HG03378 (cell line): ENCODE measurements around the gene HOXC9.
"Not testable (repeated sequence)": the region's sequence is repeated elsewhere in the genome, so short reads cannot be mapped to it uniquely, and the experiment has no call there.

Source experiments
- ATAC-seq: cut with Tn5 transposase; IDR thresholded peaks from one replicate; pipeline ENCODE4 v1.9.1; 2021; ENCODE audit warnings: mild to moderate bottlenecking, moderate library complexity; ENCODE audit not compliant: unreplicated experiment

The HOXC9 gene

DNA sequence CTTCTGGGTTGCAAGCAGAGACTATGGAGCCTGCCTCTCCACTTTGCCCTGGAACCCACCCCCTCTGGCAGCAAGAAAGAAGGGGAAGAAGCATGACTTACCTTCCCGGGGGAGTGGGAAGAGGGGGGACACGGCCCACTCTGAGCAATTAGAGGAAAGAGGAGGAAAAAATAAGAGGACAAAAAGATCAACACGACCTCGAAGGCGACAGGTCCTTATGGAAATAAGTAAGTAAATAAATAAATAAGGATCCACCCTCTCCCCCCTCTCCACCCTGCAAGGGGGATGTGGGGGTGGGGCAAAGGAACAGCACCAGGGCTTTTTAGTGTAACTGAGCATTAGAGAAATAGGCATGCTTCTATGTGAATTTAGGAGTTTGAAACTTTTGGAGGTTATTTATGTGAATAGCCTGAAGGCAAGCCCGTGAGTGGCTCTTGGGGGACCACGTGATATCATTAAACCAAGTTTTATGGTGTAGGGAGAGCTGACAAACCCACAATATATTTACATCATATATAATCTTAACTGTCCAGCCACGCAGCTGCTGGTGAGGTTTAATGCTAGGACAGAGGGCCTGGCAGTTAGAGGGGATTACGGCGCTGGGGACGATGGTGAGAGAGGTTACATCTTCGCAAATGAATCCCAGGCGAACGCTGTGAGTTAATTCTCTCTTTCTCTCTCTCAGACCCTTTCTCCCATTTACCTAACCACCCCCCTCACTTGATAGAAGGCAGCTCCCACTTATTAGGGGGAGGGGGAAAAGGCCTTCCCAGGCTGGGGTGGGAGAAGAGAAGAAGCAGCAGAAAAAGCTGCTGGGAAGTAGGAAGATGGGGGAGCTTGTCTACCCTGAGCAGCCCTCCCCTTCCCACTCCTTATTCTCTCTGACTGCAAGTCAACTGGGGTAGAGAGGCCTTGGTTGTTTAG is 37.7 kb downstream of the HOXC9 start:
- ATAC-seq: no peak

DNA sequence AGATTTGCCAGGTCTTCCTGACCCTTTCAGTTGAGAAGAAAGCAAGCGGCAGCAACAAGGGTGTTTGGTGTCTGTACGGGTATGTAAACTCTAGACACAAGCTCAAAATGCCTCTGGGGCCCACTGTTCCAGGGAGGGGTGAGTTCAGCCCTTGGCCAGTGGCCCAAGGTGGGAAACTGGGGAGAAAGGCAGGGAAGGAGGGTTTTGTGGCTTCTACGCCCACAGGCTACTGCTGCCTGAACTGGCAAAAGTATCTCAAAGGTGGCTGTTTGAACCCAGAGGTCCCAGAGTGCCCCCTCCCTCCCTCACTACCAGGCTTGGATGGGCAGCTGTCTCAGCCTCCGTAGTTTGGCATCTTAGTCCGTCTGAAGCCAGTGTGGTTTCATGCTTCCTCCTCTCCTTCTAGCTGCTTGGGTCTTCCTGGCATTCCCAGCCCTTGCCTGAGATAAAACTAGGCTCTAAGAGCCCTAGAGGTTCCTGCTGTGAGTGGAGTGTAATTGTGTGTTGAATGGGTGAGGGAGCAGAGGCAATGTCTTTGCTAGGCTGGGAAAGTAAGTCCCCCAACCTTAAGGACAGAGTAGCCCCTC is 38.4 kb downstream of the HOXC9 start:
- ATAC-seq: no peak

DNA sequence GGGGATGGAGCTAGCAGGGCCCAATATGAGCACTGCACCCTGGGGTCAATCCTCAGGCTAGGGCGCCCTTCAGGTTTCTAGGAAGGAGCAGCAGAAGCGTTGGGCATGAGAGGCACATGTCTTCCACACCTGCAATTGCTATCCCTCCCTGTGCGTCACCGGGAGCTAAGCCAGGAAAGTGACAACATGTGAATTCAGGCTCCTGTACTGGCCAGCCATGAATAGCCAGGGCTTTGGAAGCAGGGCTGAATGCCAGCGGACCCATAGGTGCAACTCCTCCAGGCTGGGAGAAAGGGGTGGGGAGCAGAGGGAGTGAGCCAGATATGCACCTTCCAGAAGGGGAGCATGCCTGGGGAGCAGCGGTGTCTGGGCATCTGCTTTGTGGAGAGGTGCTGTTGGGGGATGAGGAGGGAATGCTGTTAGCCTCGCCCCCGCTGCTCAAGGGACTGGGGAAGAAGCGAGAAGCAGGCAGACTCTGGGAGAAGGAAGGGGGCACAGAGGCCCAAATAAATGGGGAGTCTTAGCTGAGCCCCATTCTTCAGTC is 39.0 kb downstream of the HOXC9 start:
- no peak for ATAC-seq

GRCh38 chr12:54039417-54040147 is 39.6 kb downstream of the HOXC9 start:
- ATAC-seq: no peak

GRCh38 chr12:54040148-54040494 is 40.2 kb downstream of the HOXC9 start:
- ATAC-seq: no peak

- ATAC-seq: no peak
Measured at GRCh38 chr12:54040648-54041047, 40.7 kb downstream of the HOXC9 start.

- ATAC-seq: no peak
Measured at GRCh38 chr12:54041097-54041690, 41.2 kb downstream of the HOXC9 start.

- ATAC-seq: not testable (repeated sequence)
Measured at GRCh38 chr12:54042033-54042432, 42.1 kb downstream of the HOXC9 start.

DNA sequence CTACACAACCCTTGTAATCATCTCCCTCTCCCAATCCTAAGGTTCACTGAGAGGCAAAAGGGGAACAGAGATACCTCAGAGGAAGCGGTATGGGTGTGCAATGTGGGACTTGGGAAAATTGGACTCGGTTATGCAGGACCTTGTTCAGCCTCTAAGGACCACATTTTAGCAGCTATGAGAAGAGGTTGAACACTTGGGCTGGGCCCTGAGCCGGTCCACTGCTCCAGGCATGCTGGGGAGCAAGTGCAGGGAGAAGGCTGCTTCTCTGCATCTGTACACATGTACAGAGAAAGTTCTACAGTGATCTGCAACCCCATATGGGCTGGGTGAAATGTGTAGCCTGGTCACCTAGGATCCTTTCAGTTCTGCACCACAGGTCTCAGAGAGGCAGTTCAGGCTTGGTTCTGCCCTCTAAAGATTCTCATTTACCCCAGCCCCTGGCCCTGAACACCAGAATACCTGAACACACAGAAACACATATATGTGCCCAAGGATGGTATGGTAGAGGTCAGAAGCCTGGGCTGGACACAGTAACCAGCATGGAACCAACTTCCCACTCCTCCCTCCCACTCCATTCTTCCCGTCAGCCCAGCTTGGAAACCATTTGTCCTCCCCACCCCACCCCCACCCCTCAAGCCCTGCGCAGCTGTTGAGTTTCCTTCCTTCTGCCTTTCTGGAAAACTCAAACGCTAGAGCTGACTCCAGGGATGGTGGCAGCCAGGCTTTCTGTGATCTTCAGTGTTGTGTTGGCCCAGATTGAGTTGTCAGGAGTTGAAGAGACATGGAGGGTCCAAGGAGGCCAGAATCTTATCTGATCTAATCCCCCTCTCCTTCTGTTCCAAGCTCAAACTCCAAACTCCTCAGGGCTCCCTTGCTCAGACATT is 43.3 kb downstream of the HOXC9 start:
- ATAC-seq: no peak

DNA sequence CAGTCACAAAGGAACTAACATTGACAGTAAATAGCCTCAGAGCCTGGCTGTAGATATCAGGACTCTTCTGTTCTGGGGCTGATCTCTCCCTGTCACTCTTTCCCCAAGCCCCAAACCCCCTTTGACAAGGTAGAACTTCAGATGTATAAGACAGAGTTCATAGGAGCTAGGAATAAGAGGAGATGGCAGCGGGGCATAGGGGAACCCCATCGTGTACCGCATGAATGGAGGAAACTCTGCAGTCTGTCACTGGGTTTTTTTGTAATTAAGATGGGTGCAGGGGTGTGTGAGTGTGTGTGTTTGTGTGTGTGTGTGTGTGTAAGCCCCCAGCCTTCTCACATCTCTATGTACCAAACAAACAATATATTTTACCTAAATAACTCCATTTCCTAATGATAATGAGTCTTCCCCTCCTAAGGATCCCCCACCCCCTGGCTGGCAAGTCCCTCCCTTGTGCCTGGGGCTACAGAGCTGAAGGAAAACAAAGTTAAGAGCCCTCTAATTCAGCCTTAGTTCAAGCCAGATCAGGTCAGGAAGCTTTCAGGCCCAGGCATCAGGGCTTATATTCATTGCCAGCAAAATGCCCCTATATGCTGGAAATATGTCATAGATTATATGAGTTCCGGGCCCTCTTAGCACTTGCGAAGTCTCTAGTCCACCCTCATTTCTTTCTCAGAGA is 44.6 kb downstream of the HOXC9 start:
- no peak for ATAC-seq

DNA sequence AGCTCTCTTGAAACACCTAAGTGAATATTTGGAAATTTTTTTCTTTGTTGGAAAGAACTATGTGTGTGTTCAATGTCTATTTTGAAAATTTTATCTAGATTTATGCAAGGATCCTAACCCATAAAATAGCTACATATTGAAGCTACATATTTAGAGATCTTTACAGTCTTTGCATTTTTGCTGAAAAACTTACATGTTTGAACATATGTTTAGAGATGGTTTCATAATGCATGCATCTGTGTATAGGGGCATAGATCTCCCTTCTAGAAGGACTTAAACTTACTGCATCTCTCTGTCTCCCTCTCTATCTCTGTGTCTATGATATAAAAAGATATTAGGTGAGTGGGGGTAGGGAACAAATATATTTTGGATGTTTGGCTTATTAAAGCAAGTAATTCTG is 45.4 kb downstream of the HOXC9 start:
- ATAC-seq: no peak

- ATAC-seq: no peak
Measured at GRCh38 chr12:54045868-54046521, 46.0 kb downstream of the HOXC9 start.

- ATAC-seq: no peak
Measured at GRCh38 chr12:54046809-54047159, 46.8 kb downstream of the HOXC9 start.

GRCh38 chr12:54047160-54047963 is 47.4 kb downstream of the HOXC9 start:
- ATAC-seq: no peak

DNA sequence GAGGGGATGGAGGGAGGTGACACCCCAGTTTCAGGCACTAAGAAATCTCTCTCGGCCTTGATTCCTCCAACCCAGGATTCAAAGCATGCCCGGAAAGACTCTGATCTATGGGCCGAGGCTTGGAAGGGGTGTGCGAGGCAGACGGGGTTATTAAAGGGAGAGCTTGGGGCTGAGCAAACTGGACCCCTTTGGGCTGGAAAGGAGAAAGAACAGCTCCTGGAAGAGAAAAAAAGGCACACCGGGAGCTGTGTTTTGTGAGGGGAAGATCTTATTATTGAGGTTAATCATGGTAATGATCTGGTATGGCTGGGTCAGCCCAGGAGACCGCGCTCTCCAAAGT is 48.0 kb downstream of the HOXC9 start:
- no peak for ATAC-seq

GRCh38 chr12:54048406-54049093 is 48.6 kb downstream of the HOXC9 start:
- ATAC-seq: no peak

DNA sequence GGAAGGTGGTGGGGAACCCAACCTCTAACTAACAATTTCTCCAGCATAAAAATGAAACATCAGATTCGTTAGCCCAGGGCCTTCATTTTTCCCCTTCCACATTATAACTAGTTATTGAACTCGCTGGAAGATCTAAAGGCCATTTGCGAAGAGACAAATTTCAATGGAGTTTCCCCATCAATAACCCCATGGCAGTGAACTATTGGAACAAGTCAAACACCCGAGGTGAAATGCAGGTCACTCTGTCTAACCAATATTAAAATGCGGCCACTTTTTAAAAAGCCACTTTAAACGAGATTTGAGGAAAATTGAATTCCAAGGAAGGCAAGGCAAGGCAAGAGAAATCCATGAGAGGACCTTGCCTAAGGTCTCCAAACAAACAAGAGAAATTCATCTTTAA is 49.1 kb downstream of the HOXC9 start:
- ATAC-seq: no peak

DNA sequence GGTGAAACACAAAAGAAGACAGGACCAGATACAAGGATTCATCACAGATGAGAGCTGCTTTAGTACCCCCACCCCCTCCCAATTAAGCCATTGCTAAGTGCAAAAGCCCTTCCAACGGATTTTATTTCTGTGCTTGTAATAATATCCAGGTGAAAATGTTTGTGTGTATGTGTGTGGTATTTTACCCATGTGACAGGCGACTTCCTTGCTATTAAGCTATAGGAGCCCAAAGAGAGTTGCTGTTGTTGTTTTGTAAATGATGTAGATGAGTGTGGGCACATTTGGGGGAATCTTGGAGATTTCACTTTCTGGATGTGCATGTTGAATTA is 50.5 kb downstream of the HOXC9 start:
- ATAC-seq: no peak
